Fibroblast of pulmonary artery (primary cell): Measurements from ENCODE around the gene NSD2.

Source experiments
- DNase-seq: peaks from one replicate; pipeline ENCODE4 v3.0.0-alpha.2; 2010; ENCODE audit warnings: low read depth
- H3K4me3 ChIP-seq: replicated peaks from 2 replicates; pipeline ENCODE4 v1.5.1; 2011; ENCODE audit warnings: low read depth, mild to moderate bottlenecking, control low read depth, low read length, moderate library complexity
- CTCF ChIP-seq: IDR thresholded peaks from 2 replicates; pipeline ENCODE4 v1.5.1; 2011; ENCODE audit warnings: mild to moderate bottlenecking, control low read depth, low read length, inconsistent platforms; ENCODE audit errors: missing control alignments

Gene NSD2

GRCh38 chr4:1968686-1969295, 97.6 kb downstream of the NSD2 start:
- TF ChIP-seq CTCF = no peak
- DNase-seq = no peak
- no peak overlapping the region for H3K4me3 ChIP-seq

DNA sequence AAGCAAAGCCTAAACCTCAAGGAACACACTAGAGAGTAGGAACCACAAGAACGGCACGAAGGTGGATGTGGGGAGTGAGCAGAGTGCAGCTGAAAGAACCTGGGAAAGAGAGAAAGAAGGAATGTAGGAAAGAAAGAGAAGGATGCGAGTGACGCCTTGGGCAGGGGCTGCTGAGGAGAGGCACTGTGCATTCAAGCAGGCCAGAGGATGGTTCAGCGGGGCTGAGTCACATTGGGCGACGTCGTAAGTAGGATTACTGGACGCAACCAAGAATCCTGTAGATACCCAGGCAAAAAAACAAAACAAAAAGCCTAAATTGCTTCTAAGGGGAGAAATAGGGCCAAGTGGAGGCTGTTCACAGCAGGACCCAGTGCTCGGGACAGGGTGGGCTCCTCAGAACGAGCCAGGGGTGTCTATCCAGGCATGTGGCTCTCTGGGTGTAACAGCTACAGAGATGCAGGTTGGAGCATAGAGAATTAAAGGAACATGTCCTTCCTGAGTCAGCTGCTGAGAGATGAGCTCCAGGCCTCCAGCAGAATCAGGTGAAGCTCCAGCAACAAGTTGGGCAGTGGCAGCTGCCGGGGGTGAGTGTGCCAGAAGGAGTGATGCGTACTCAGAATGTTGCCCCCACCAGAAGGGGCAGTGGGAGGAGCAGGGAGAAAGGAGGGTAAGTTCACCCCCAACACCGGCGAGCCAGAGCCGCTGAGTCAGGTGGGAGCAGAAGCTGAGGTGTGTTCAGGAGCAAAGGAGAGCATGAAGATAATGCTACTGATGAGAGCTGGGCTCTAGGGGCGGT, 98.9 kb downstream of the NSD2 start:
- no peak for TF ChIP-seq CTCF
- DNase-seq = no peak
- no peak overlapping the region for H3K4me3 ChIP-seq

- no peak for DNase-seq
- no peak for TF ChIP-seq CTCF
- no peak overlapping the region for H3K4me3 ChIP-seq
Measured at GRCh38 chr4:1970926-1971325, 99.7 kb downstream of the NSD2 start.

GRCh38 chr4:1971456-1972200, 100.4 kb downstream of the NSD2 start:
- no peak for TF ChIP-seq CTCF
- no peak overlapping the region for H3K4me3 ChIP-seq
- DNase-seq = no peak

DNA sequence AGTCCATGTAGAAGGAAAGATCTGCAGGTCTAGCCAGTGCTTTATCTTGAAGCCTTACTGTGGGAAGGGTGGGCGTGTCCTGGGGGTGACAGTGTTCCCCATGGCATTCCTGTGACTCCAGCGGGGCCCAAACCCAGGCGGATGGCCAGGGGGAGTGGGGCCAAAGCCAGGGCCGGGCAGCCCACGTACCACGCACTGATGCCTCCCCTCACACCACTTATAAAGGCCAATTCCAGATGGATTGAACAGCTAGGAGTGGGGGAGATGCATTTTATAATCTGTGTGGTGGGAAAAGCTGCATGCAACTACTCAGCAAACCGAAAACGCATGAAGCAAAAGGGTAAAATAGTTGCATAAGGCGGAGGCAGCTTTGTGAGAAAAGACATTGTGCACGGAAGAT, 101.2 kb downstream of the NSD2 start:
- no peak for TF ChIP-seq CTCF
- no peak for DNase-seq
- H3K4me3 ChIP-seq = no peak overlapping the region

GRCh38 chr4:1973218-1973617, 102.0 kb downstream of the NSD2 start:
- DNase-seq = no peak
- H3K4me3 ChIP-seq = no peak overlapping the region
- no peak for TF ChIP-seq CTCF
